Skin of body (tissue), 2 donors: ENCODE data around the gene NIFK. TPM values are rescaled to one million over a fixed set of nuclear protein-coding genes. Genes with fewer than 3 reads are reported as not detected.
A peak's percentile ranks its signal among the peaks of the same experiment; 100 is the strongest.
"Not testable (repeated sequence)": the region's sequence is repeated elsewhere in the genome, so short reads cannot be mapped to it uniquely, and the experiment has no call there.

Experiments
- DNase-seq: peaks from one replicate; lab custom pipeline; 2025; lab: John Stamatoyannopoulos, UW
- total RNA-seq: library from RNA; depleted of rRNA; stranded (reverse); fragments of >200 nt; gene quantifications from one replicate; pipeline ENCODE4 v1.2.3, GENCODE V29; 2014

NIFK gene
- total RNA-seq, 1 donor from 2014 or later: 46.1 TPM

DNA sequence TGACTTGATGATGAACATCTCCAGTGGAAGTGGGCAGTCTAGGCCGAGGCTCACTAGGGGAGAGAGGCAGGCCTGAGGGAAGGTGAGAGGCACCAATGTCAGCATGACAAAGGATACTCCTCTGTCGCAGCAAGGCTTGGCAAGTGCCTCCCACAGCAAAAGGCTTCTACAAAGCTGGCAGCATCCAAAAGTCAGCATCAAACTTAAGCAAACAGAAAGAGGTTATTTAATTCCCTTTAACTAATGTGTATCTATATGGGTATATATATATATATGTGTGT lies 41.6 kb downstream of the NIFK start:
- no peak for DNase-seq

- no peak for DNase-seq
These were observed 42.1 kb downstream of the NIFK start for GRCh38 chr2:121694398-121695170.

- not testable (repeated sequence) for DNase-seq
These were observed 46.1 kb downstream of the NIFK start for GRCh38 chr2:121690572-121690971.

- no peak for DNase-seq
These were observed 46.6 kb downstream of the NIFK start for GRCh38 chr2:121690095-121690494.

DNA sequence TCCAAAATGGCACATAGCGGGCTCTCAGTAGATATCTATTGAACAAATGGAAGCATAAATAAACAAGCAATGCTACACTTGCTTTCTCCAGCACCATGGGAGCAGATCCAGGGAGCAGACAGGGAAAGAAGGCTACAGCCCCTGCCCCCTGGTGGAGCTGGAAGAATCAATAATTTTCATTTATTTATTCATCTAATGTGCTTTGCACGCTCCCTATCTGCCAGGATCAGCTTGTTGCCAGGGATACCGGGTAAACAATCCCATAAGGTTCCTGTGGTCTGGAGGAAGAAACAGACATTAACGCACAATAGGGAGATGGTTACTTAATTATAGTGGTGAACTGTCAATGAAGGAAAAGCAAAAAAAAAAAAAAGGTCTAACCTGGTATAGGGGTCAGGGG lies 47.3 kb downstream of the NIFK start:
- peak; percentile 70 for DNase-seq

GRCh38 chr2:121688820-121689219 lies 47.9 kb downstream of the NIFK start:
- DNase-seq: no peak

DNA sequence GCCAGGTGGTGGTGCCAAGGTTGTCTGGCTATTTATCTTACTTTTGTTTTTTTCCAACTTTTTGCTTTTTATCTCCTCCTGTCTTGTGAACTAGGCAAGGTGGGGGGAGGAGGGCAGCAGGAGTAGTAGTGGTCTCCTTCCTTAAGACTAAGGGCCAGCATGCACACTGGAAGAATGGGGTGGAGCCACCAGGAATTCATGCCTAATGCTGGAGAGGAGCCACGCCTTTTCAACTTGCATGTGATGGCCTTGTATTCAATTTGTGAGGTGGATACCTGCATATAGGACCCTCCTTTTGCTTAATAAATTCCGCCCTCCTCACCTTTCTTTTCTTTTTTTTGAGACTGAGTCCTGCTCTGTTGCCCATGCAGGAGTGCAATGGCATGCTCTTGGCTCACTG lies 49.8 kb downstream of the NIFK start:
- DNase-seq: no peak

DNA sequence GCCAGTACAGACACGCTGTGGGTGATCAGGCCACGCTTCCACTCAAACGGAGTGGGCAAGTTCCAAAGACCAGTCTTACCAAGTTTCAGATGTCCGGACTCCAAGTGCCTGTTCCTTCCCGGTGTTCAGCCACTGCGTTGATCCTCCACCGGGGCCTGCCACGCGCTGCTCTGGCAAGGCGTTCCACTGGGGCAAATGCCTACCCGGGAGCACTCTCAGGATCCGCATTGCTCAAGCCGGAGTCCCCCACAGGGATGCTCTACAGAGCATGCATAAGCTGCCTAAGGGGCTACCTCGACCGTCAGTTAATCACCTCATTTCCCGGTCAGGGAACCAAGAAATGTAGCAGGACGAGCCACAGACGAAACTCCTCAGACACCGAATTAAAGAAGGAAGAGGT lies 50.5 kb downstream of the NIFK start:
- DNase-seq: no peak

- DNase-seq: no peak
These were observed 54.0 kb downstream of the NIFK start for GRCh38 chr2:121682396-121683298.

GRCh38 chr2:121677855-121678254 lies 58.8 kb downstream of the NIFK start:
- no peak for DNase-seq

Other genes with a start within 250 kb of the NIFK start
- under 0.01 TPM for gene RNU4ATAC, start 206.0 kb downstream of the NIFK start, total RNA-seq
- 68.2 TPM for gene CLASP1, start 87.4 kb downstream of the NIFK start, total RNA-seq
- gene TSN, start 18.8 kb upstream of the NIFK start, total RNA-seq: 42.0 TPM